HAP-1 (cell line): Measurements from ENCODE around the gene SOAT2.
"Not testable (repeated sequence)": the region's sequence is repeated elsewhere in the genome, so short reads cannot be mapped to it uniquely, and the experiment has no call there.

ENCODE experiments used
- DNase-seq, 2 experiments: peaks; one replicate each; pipeline ENCODE4 v3.0.0-alpha.2; 2016 to 2020; ENCODE audit warnings: low spot score in 2 of 2
- H3K27me3 ChIP-seq: fragments of 250-450 bp; sonication (Bioruptor Pico); 2 replicates; pipeline ENCODE4 v1.5.1; 2020; ENCODE audit warnings: low read depth, mild to moderate bottlenecking, moderate library complexity
- H3K36me3 ChIP-seq: fragments of 250-450 bp; sonication (Bioruptor Pico); replicated peaks from 2 replicates; pipeline ENCODE4 v1.5.1; 2020; ENCODE audit warnings: mild to moderate bottlenecking
- H3K4me1 ChIP-seq: fragments of 250-450 bp; sonication (Bioruptor Pico); 2 replicates; pipeline ENCODE4 v1.5.1; 2020; ENCODE audit warnings: mild to moderate bottlenecking
- H3K4me3 ChIP-seq: fragments of 250-450 bp; sonication (Bioruptor Pico); 2 replicates; pipeline ENCODE4 v1.5.1; 2020; ENCODE audit warnings: mild to moderate bottlenecking, moderate library complexity
- H3K9me3 ChIP-seq: fragments of 250-450 bp; sonication (Bioruptor Pico); 2 replicates; pipeline ENCODE4 v1.5.1; 2020; ENCODE audit warnings: mild to moderate bottlenecking, moderate library complexity
- in situ Hi-C: fragments of 300-500 bp; cut with MboI; formaldehyde crosslinking; loops from 3 replicates; pipeline ENCODE4 v1.14.3; 2020; ENCODE audit warnings: low sequenced_read_pairs, inconsistent platforms, mixed read lengths

The SOAT2 gene

GRCh38 chr12:53082637-53083175 lies 20.6 kb upstream of the SOAT2 start:
- no peak overlapping the region for H3K4me3 ChIP-seq
- in situ Hi-C loops = no loop called here
- H3K27me3 ChIP-seq = no peaks in the 10 kb centered on the region; the same call in 1 of the 2 replicates
- no peak for DNase-seq
- H3K9me3 ChIP-seq = no peaks in the 10 kb centered on the region
- H3K4me1 ChIP-seq = peaks cover 5% of the 10 kb centered on the region
- H3K36me3 ChIP-seq = no peaks in the 10 kb centered on the region

- H3K27me3 ChIP-seq = no peaks in the 10 kb centered on the region; the same call in none of the 2 replicates
- no peaks in the 10 kb centered on the region for H3K36me3 ChIP-seq
- no peaks in the 10 kb centered on the region for H3K9me3 ChIP-seq
- H3K4me1 ChIP-seq = no peaks in the 10 kb centered on the region
- in situ Hi-C loops = no loop called here
- no peak for DNase-seq
- H3K4me3 ChIP-seq = no peak overlapping the region
Observed at GRCh38 chr12:53086361-53086760, 16.9 kb upstream of the SOAT2 start.

- in situ Hi-C loops = no loop called here
- Histone ChIP-seq H3K4me3 (no peak overlapping the region), H3K4me1 (no peaks in the 10 kb centered on the region), H3K9me3 (no peaks in the 10 kb centered on the region), H3K36me3 (no peaks in the 10 kb centered on the region), H3K27me3 (no peaks in the 10 kb centered on the region; the same call in none of the 2 replicates)
- no peak for DNase-seq
Observed at GRCh38 chr12:53090105-53090504, 13.2 kb upstream of the SOAT2 start.

- DNase-seq = no peak
- Histone ChIP-seq H3K9me3 (no peaks in the 10 kb centered on the region), H3K4me3 (no peak overlapping the region), H3K4me1 (no peaks in the 10 kb centered on the region), H3K36me3 (no peaks in the 10 kb centered on the region), H3K27me3 (no peaks in the 10 kb centered on the region; the same call in none of the 2 replicates)
- in situ Hi-C loops = no loop called here
Observed at GRCh38 chr12:53090554-53090953, 12.7 kb upstream of the SOAT2 start.

GRCh38 chr12:53091756-53092155 lies 11.5 kb upstream of the SOAT2 start:
- Histone ChIP-seq H3K9me3 (no peaks in the 10 kb centered on the region), H3K4me1 (no peaks in the 10 kb centered on the region; the same call in 1 of the 2 replicates), H3K4me3 (no peak overlapping the region), H3K27me3 (no peaks in the 10 kb centered on the region; the same call in none of the 2 replicates), H3K36me3 (no peaks in the 10 kb centered on the region)
- DNase-seq = no peak
- in situ Hi-C loops = no loop called here

GRCh38 chr12:53093777-53094393 lies 9.4 kb upstream of the SOAT2 start:
- Histone ChIP-seq H3K4me3 (no peak overlapping the region), H3K27me3 (no peaks in the 10 kb centered on the region; the same call in 1 of the 2 replicates), H3K9me3 (no peaks in the 10 kb centered on the region), H3K4me1 (peaks cover 6% of the 10 kb centered on the region), H3K36me3 (no peaks in the 10 kb centered on the region)
- in situ Hi-C loops = no loop called here
- no peak for DNase-seq

GRCh38 chr12:53094394-53094787 lies 8.9 kb upstream of the SOAT2 start:
- Histone ChIP-seq H3K27me3 (no peaks in the 10 kb centered on the region; the same call in 1 of the 2 replicates), H3K9me3 (no peaks in the 10 kb centered on the region), H3K4me1 (peaks cover 6% of the 10 kb centered on the region), H3K36me3 (no peaks in the 10 kb centered on the region), H3K4me3 (no peak overlapping the region)
- in situ Hi-C loops = no loop called here
- no peak for DNase-seq

- H3K9me3 ChIP-seq, H3K27me3 ChIP-seq, DNase-seq, H3K4me3 ChIP-seq, H3K4me1 ChIP-seq, H3K36me3 ChIP-seq, in situ Hi-C loops: not testable (repeated sequence)
Observed at GRCh38 chr12:53094796-53095595, 8.3 kb upstream of the SOAT2 start.

GRCh38 chr12:53095596-53095895 lies 7.7 kb upstream of the SOAT2 start:
- H3K9me3 ChIP-seq, H3K27me3 ChIP-seq, DNase-seq, H3K4me1 ChIP-seq, H3K36me3 ChIP-seq, H3K4me3 ChIP-seq, in situ Hi-C loops: not testable (repeated sequence)

- H3K36me3 ChIP-seq = no peaks in the 10 kb centered on the region
- peaks cover 6% of the 10 kb centered on the region for H3K4me1 ChIP-seq
- no peaks in the 10 kb centered on the region for H3K9me3 ChIP-seq
- H3K4me3 ChIP-seq = no peak overlapping the region
- no peaks in the 10 kb centered on the region for H3K27me3 ChIP-seq
- no peak for DNase-seq
- in situ Hi-C loops = no loop called here
Observed at GRCh38 chr12:53096089-53096741, 7.1 kb upstream of the SOAT2 start.

- H3K36me3 ChIP-seq = no peaks in the 10 kb centered on the region
- in situ Hi-C loops = no loop called here
- peaks cover 6% of the 10 kb centered on the region for H3K4me1 ChIP-seq
- peak overlapping the region; percentile 45 for H3K4me3 ChIP-seq
- no peak for DNase-seq
- H3K9me3 ChIP-seq = no peaks in the 10 kb centered on the region
- H3K27me3 ChIP-seq = no peaks in the 10 kb centered on the region
Observed at GRCh38 chr12:53096759-53097158, 6.5 kb upstream of the SOAT2 start.

GRCh38 chr12:53097207-53097563 lies 6.1 kb upstream of the SOAT2 start:
- Histone ChIP-seq H3K36me3 (no peaks in the 10 kb centered on the region), H3K4me1 (peaks cover 6% of the 10 kb centered on the region), H3K9me3 (no peaks in the 10 kb centered on the region), H3K27me3 (no peaks in the 10 kb centered on the region), H3K4me3 (peak overlapping the region; percentile 45)
- in situ Hi-C loops = no loop called here
- DNase-seq = peak in 1 of 2 experiments; percentile 54

GRCh38 chr12:53097564-53098353 lies 5.5 kb upstream of the SOAT2 start, which contains the start of gene IGFBP6:
TSS of gene IGFBP6 (plus strand) at chr12:53097667. CDS start at chr12:53097718, 51 bp downstream.
- DNase-seq = peak; percentile 35 to 85
- in situ Hi-C loops = no loop called here
- H3K36me3 ChIP-seq = no peaks in the 10 kb centered on the region
- H3K27me3 ChIP-seq = no peaks in the 10 kb centered on the region
- H3K9me3 ChIP-seq = no peaks in the 10 kb centered on the region
- H3K4me3 ChIP-seq = peak within 1 kb of the TSS; percentile 45
- peaks cover 6% of the 10 kb centered on the region for H3K4me1 ChIP-seq
